ENCODE measurements around the gene PLOD3.

- TF ChIP-seq, protein P1, sequence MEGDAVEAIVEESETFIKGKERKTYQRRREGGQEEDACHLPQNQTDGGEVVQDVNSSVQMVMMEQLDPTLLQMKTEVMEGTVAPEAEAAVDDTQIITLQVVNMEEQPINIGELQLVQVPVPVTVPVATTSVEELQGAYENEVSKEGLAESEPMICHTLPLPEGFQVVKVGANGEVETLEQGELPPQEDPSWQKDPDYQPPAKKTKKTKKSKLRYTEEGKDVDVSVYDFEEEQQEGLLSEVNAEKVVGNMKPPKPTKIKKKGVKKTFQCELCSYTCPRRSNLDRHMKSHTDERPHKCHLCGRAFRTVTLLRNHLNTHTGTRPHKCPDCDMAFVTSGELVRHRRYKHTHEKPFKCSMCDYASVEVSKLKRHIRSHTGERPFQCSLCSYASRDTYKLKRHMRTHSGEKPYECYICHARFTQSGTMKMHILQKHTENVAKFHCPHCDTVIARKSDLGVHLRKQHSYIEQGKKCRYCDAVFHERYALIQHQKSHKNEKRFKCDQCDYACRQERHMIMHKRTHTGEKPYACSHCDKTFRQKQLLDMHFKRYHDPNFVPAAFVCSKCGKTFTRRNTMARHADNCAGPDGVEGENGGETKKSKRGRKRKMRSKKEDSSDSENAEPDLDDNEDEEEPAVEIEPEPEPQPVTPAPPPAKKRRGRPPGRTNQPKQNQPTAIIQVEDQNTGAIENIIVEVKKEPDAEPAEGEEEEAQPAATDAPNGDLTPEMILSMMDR (IDR thresholded peaks at IDR 0.05; ENCODE audit: insufficient read depth, low read depth, low read length): no peak
- no peak for TF ChIP-seq EZH2 (IDR thresholded peaks at IDR 0.05; ENCODE audit: insufficient read depth, low read length)
Measured at GRCh38 chr7:101258243-101258731, 40.9 kb upstream of the PLOD3 start.
